ENCODE results near the gene HOTAIR. TPM values are rescaled to one million over a fixed set of nuclear protein-coding genes. Genes with fewer than 3 reads are reported as not detected.

The HOTAIR gene
- total RNA-seq, 3 donors from 2014 or later (not counting 1 experiment from before 2014, with no cell fraction given) = not detected

- WGBS (ENCODE audit: insufficient coverage) = 12% methylated on average over 22 of the region's 22 CpGs
- intact Hi-C loops (cut with micrococcal nuclease) = loop anchor here (1.0 to 2.0 kb wide), 3 partner anchors 184 to 201 kb away; no protein-coding TSS in a partner anchor
- no peak for ATAC-seq
Observed at GRCh38 chr12:54006559-54007220, 31.9 kb upstream of the HOTAIR start.

DNA sequence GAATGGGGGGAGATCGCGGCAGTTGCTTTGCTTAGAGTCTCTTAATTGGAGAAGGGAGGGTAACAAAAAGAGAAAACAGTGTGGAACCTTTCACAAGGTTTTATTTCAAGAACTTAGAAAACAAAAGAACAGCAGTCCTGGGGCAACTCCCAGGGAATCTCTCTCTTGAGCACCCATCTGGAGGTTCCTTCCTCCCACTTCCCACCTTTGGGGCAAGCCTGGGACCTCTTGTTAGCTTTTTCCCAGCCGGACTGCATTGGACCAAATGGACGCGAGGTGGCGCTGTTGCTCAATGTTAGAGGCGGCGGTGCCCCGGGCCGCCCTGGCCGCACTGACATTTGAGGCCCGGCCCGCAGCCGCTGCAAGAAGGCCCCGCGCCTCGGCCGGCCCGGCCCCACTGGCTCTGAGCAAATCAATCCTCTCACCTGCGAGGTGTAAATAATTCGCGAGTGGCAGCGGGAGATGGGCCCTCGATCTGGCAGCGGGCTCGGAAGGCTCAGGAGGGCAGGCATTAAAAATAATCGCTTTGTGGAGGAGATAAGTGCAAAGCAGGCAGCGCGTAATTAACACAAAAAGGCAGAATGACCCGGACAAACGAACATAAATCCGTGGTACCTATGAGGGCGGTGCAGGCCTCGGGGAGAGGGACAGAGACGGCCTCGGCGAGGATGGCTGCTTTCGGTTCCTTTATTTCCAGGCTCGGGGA lies 31.3 kb upstream of the HOTAIR start:
- TF ChIP-seq CTCF (IDR thresholded peaks at IDR 0.05) = peak; percentile 94
- WGBS (ENCODE audit: insufficient coverage) = 2% methylated on average over 39 of the region's 39 CpGs
- Mint-ChIP-seq H3K4me3 (peak overlapping the region; percentile 95), H3K4me1 (peaks cover 11 to 22% of the 10 kb centered on the region in 2 donors), H3K36me3 (peaks cover 5% of the 10 kb centered on the region), H3K27ac (peak overlapping the region; percentile 7 to 25), H3K27me3 (ENCODE audit: low read depth in 2 of 2) (peaks cover 81 to 91% of the 10 kb centered on the region in 2 donors), H3K9me3 (no peaks in the 10 kb centered on the region)
- H3K36me3 ChIP-seq (ENCODE audit: control insufficient read depth, insufficient read depth, low read length) = no peaks in the 10 kb centered on the region
- ATAC-seq = peak; percentile 87 to 92 (median 89)
- peaks cover 87% of the 10 kb centered on the region for H3K27me3 ChIP-seq (ENCODE audit: control insufficient read depth, insufficient read depth, low read length)
- peak overlapping the region; percentile 28 for H3K4me3 ChIP-seq (ENCODE audit: low read length)
- H3K9me3 ChIP-seq (ENCODE audit: control insufficient read depth, insufficient read depth, low read length) = peaks cover 3% of the 10 kb centered on the region
- peak; percentile 87 to 91 for DNase-seq
- H3K4me1 ChIP-seq (ENCODE audit: control insufficient read depth, insufficient read depth, low read length) = peaks cover 16% of the 10 kb centered on the region
- no peak overlapping the region for H3K27ac ChIP-seq (ENCODE audit: low read length)
- intact Hi-C loops (cut with micrococcal nuclease) = loop anchor here (1.0 to 2.0 kb wide), 3 partner anchors 185 to 201 kb away; no protein-coding TSS in a partner anchor

More at GRCh38 chr12:54006559-54007220, 31.9 kb upstream of the HOTAIR start:
- H3K4me1 Mint-ChIP-seq = peaks cover 18 to 29% of the 10 kb centered on the region in 2 donors
- H3K27ac Mint-ChIP-seq = peak overlapping the region in 1 of 2 donors; percentile 7
- H3K9me3 Mint-ChIP-seq = no peaks in the 10 kb centered on the region
- peak overlapping the region; percentile 95 for H3K4me3 Mint-ChIP-seq
- peaks cover 5% of the 10 kb centered on the region for H3K36me3 Mint-ChIP-seq
- peaks cover 16% of the 10 kb centered on the region for H3K4me1 ChIP-seq (ENCODE audit: control insufficient read depth, insufficient read depth, low read length)
- H3K9me3 ChIP-seq (ENCODE audit: control insufficient read depth, insufficient read depth, low read length) = peaks cover 3% of the 10 kb centered on the region
- no peak for TF ChIP-seq CTCF (IDR thresholded peaks at IDR 0.05)
- H3K27me3 ChIP-seq (ENCODE audit: control insufficient read depth, insufficient read depth, low read length) = peaks cover 87% of the 10 kb centered on the region
- no peak for DNase-seq
- peaks cover 79 to 91% of the 10 kb centered on the region in 2 donors for H3K27me3 Mint-ChIP-seq (ENCODE audit: low read depth in 2 of 2)
- H3K4me3 ChIP-seq (ENCODE audit: low read length) = peak overlapping the region; percentile 28
- no peaks in the 10 kb centered on the region for H3K36me3 ChIP-seq (ENCODE audit: control insufficient read depth, insufficient read depth, low read length)
- H3K27ac ChIP-seq (ENCODE audit: low read length) = no peak overlapping the region

GRCh38 chr12:54005531-54005852 lies 30.7 kb upstream of the HOTAIR start:
- peaks cover 19% of the 10 kb centered on the region for H3K4me1 ChIP-seq (ENCODE audit: control insufficient read depth, insufficient read depth, low read length)
- Mint-ChIP-seq H3K36me3 (peaks cover 5% of the 10 kb centered on the region), H3K27me3 (ENCODE audit: low read depth in 2 of 2) (peaks cover 84 to 89% of the 10 kb centered on the region in 2 donors), H3K4me3 (peak overlapping the region; percentile 95), H3K9me3 (no peaks in the 10 kb centered on the region), H3K27ac (peak overlapping the region in 1 of 2 donors; percentile 7), H3K4me1 (peaks cover 9 to 20% of the 10 kb centered on the region in 2 donors)
- ATAC-seq = no peak
- DNase-seq = no peak
- intact Hi-C loops (cut with micrococcal nuclease) = no loop called here
- WGBS (ENCODE audit: insufficient coverage) = 4% methylated on average over 26 of the region's 26 CpGs
- H3K36me3 ChIP-seq (ENCODE audit: control insufficient read depth, insufficient read depth, low read length) = no peaks in the 10 kb centered on the region
- peaks cover 88% of the 10 kb centered on the region for H3K27me3 ChIP-seq (ENCODE audit: control insufficient read depth, insufficient read depth, low read length)
- TF ChIP-seq CTCF (IDR thresholded peaks at IDR 0.05) = no peak
- no peak overlapping the region for H3K27ac ChIP-seq (ENCODE audit: low read length)
- peaks cover 3% of the 10 kb centered on the region for H3K9me3 ChIP-seq (ENCODE audit: control insufficient read depth, insufficient read depth, low read length)
- no peak overlapping the region for H3K4me3 ChIP-seq (ENCODE audit: low read length)

Data from natural killer cell (primary cell).